ENCODE results near the gene PSMC1.

PSMC1 gene

DNA sequence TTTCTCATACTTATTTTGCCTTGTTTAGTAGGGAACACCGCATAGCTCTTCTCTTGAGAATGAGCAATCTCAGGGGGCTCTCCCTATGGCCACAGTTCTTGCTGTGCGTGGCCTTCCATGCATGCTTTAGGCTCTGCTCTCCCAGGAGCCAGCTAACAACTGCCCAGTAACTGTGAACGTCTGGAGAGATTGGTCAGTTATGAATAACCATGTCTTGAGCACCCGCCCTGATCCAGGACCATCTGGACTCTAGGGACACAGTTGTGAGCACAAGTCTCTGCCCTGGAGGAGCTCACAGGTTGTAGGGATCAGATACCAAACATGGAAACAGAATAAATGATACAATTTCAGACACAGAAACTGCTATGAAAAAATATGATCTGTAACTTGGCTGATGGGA is 12.1 kb downstream of the PSMC1 start:
- H3K27me3 ChIP-seq (ENCODE audit: insufficient read depth, insufficient read length), result no peaks in the 10 kb centered on the region
- H3K36me3 ChIP-seq (ENCODE audit: insufficient read depth, insufficient read length, low read length), result peaks cover 77% of the 10 kb centered on the region
- TF ChIP-seq ZNF274 (IDR thresholded peaks at IDR 0.05; ENCODE audit: low read depth, low read length) (no peak), YY1 (IDR thresholded peaks at IDR 0.05; ENCODE audit: insufficient read depth, insufficient read length) (no peak), SUZ12 (IDR thresholded peaks at IDR 0.05; ENCODE audit: extremely low read depth, insufficient read depth, insufficient read length) (no peak)
- no peaks in the 10 kb centered on the region for H3K4me1 ChIP-seq (ENCODE audit: insufficient read depth, insufficient read length)
- no peak overlapping the region for H3K4me3 ChIP-seq (ENCODE audit: insufficient read length, low read depth)
- no peaks in the 10 kb centered on the region for H3K9me3 ChIP-seq (ENCODE audit: insufficient read depth, low read length)
- DNase-seq (ENCODE audit: low read depth, low spot score), result no peak
- no peak overlapping the region for H3K9ac ChIP-seq (ENCODE audit: insufficient read length, low read depth)

DNA sequence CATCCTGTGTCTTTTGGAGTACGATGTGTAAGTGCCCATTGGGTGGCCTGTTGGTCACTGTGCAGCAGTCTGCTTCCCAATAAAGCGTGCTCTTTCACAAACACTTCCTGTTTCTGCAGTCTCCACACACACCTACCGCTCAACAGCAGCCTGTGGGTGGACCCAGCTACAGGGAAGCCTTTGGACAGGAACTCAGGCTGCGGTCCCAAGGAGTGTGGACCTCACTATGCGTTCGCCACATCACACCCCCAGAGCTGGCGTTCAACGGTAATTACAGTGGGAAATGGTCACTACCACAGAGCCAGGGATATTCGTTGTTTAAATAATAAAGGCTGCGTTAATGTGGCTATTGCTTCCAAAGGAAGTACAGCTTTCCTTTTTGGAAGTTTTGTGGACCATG is 16.2 kb downstream of the PSMC1 start:
- H3K9ac ChIP-seq (ENCODE audit: insufficient read length, low read depth), result no peak overlapping the region
- peaks cover 2% of the 10 kb centered on the region for H3K4me1 ChIP-seq (ENCODE audit: insufficient read depth, insufficient read length)
- no peaks in the 10 kb centered on the region for H3K27me3 ChIP-seq (ENCODE audit: insufficient read depth, insufficient read length)
- DNase-seq (ENCODE audit: low read depth, low spot score), result no peak
- peaks cover 63% of the 10 kb centered on the region for H3K36me3 ChIP-seq (ENCODE audit: insufficient read depth, insufficient read length, low read length)
- no peak overlapping the region for H3K4me3 ChIP-seq (ENCODE audit: insufficient read length, low read depth)
- H3K9me3 ChIP-seq (ENCODE audit: insufficient read depth, low read length), result no peaks in the 10 kb centered on the region
- TF ChIP-seq ZNF274 (IDR thresholded peaks at IDR 0.05; ENCODE audit: low read depth, low read length), result no peak
- TF ChIP-seq SUZ12 (IDR thresholded peaks at IDR 0.05; ENCODE audit: extremely low read depth, insufficient read depth, insufficient read length), result no peak
- TF ChIP-seq YY1 (IDR thresholded peaks at IDR 0.05; ENCODE audit: insufficient read depth, insufficient read length), result no peak

DNA sequence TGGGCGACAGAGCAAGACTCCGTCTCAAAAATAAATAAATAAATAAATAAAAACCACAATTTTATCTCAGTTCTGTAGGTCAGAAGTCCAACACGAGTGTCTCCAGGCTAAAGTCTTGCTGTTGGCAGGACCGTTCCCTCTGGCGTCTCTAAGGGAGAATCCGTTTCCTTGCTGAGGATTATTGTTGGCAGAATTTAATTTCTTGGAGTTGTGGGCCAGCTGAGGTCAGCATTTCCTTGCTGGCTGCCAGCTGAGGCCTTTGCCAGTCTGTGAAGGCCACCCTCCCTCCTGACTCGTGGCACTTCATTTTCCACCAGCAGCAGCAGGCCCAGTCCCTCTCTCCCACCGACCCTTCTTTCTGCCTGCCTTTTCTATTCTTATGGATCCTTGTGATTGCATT is 17.2 kb downstream of the PSMC1 start:
- TF ChIP-seq YY1 (IDR thresholded peaks at IDR 0.05; ENCODE audit: insufficient read depth, insufficient read length), result no peak
- TF ChIP-seq ZNF274 (IDR thresholded peaks at IDR 0.05; ENCODE audit: low read depth, low read length), result no peak
- no peak for TF ChIP-seq SUZ12 (IDR thresholded peaks at IDR 0.05; ENCODE audit: extremely low read depth, insufficient read depth, insufficient read length)
- Histone ChIP-seq H3K4me3 (ENCODE audit: insufficient read length, low read depth) (no peak overlapping the region), H3K4me1 (ENCODE audit: insufficient read depth, insufficient read length) (peaks cover 2% of the 10 kb centered on the region), H3K36me3 (ENCODE audit: insufficient read depth, insufficient read length, low read length) (peaks cover 65% of the 10 kb centered on the region), H3K9me3 (ENCODE audit: insufficient read depth, low read length) (no peaks in the 10 kb centered on the region), H3K27me3 (ENCODE audit: insufficient read depth, insufficient read length) (no peaks in the 10 kb centered on the region), H3K9ac (ENCODE audit: insufficient read length, low read depth) (no peak overlapping the region)
- DNase-seq (ENCODE audit: low read depth, low spot score), result no peak

DNA sequence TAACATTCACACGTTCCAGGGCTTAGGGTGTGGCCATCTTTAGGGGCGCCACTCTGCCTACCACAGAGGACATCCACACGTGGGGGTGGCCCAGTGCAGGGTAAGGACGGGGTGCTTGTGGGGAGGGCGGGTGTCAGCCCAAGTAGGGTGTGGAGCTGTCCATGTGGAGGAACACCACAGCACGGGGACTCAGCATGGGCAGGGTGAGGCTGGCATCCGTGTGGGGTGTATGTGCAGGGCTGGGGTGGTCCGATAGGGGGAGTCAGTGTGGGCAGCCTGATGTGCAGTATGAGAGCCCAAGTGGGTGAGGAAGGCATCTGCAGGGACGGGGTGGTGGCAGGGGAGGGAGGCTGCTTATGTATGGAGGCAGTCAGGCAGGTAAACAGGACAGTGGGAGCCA is 17.7 kb downstream of the PSMC1 start:
- Histone ChIP-seq H3K9me3 (ENCODE audit: insufficient read depth, low read length) (no peaks in the 10 kb centered on the region), H3K4me1 (ENCODE audit: insufficient read depth, insufficient read length) (peaks cover 2% of the 10 kb centered on the region), H3K27me3 (ENCODE audit: insufficient read depth, insufficient read length) (no peaks in the 10 kb centered on the region), H3K4me3 (ENCODE audit: insufficient read length, low read depth) (no peak overlapping the region), H3K9ac (ENCODE audit: insufficient read length, low read depth) (no peak overlapping the region), H3K36me3 (ENCODE audit: insufficient read depth, insufficient read length, low read length) (peaks cover 65% of the 10 kb centered on the region)
- DNase-seq (ENCODE audit: low read depth, low spot score), result no peak
- TF ChIP-seq ZNF274 (IDR thresholded peaks at IDR 0.05; ENCODE audit: low read depth, low read length) (no peak), SUZ12 (IDR thresholded peaks at IDR 0.05; ENCODE audit: extremely low read depth, insufficient read depth, insufficient read length) (no peak), YY1 (IDR thresholded peaks at IDR 0.05; ENCODE audit: insufficient read depth, insufficient read length) (no peak)

DNA sequence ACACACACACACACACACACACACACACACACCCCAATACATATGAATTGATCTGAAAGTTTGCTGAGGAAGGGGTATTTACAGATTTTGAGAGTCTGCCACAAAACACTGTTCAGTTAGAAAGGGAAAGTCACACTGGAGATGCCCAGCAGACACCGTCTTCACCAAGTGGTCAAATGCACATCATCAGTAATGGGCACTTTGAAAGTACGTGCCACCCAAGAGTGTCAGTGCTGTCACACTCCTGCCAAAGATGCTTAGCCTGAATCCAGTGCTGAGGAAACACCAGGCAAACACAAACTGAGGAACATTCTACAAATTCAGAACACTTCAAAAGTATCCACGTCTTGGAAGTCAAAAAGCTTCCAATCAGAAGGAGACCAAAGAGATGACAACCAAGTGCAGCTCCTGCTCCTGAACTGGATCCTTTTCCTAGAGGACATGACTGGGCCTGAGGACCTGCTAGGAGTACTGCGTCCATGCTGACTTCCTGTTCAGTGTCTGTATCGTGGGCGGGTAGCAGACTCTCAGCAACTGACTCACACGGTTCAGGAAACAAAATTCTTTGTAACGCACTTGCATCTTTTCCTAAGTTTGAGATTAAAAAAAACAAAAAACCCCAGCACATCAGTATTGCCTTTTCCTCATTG is 18.6 kb downstream of the PSMC1 start:
- peaks cover 2% of the 10 kb centered on the region for H3K4me1 ChIP-seq (ENCODE audit: insufficient read depth, insufficient read length)
- H3K4me3 ChIP-seq (ENCODE audit: insufficient read length, low read depth), result no peak overlapping the region
- no peak for DNase-seq (ENCODE audit: low read depth, low spot score)
- no peaks in the 10 kb centered on the region for H3K9me3 ChIP-seq (ENCODE audit: insufficient read depth, low read length)
- H3K9ac ChIP-seq (ENCODE audit: insufficient read length, low read depth), result no peak overlapping the region
- TF ChIP-seq SUZ12 (IDR thresholded peaks at IDR 0.05; ENCODE audit: extremely low read depth, insufficient read depth, insufficient read length) (no peak), YY1 (IDR thresholded peaks at IDR 0.05; ENCODE audit: insufficient read depth, insufficient read length) (no peak), ZNF274 (IDR thresholded peaks at IDR 0.05; ENCODE audit: low read depth, low read length) (no peak)
- H3K27me3 ChIP-seq (ENCODE audit: insufficient read depth, insufficient read length), result no peaks in the 10 kb centered on the region
- peaks cover 60% of the 10 kb centered on the region for H3K36me3 ChIP-seq (ENCODE audit: insufficient read depth, insufficient read length, low read length)

DNA sequence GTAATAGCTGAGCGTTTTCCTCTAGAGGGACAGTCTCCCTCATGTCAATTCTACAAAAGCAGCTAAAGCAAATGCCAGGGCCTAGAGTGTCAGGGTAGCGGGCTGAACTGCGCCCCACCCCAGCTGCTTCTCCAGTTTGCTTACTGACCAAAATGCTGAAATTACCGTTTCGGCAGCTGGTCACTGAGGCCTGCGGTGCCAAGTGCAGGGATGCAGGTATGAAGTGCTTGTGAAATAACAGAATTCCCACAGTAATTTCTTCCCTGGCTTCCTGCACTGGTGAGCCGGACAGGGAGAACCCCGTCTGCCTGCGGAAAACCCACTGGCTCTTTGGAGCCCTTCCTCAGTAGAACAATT is 19.1 kb downstream of the PSMC1 start:
- Histone ChIP-seq H3K9ac (ENCODE audit: insufficient read length, low read depth) (no peak overlapping the region), H3K4me1 (ENCODE audit: insufficient read depth, insufficient read length) (peaks cover 2% of the 10 kb centered on the region), H3K4me3 (ENCODE audit: insufficient read length, low read depth) (no peak overlapping the region), H3K36me3 (ENCODE audit: insufficient read depth, insufficient read length, low read length) (peaks cover 60% of the 10 kb centered on the region), H3K27me3 (ENCODE audit: insufficient read depth, insufficient read length) (no peaks in the 10 kb centered on the region), H3K9me3 (ENCODE audit: insufficient read depth, low read length) (no peaks in the 10 kb centered on the region)
- no peak for DNase-seq (ENCODE audit: low read depth, low spot score)
- TF ChIP-seq SUZ12 (IDR thresholded peaks at IDR 0.05; ENCODE audit: extremely low read depth, insufficient read depth, insufficient read length) (no peak), YY1 (IDR thresholded peaks at IDR 0.05; ENCODE audit: insufficient read depth, insufficient read length) (no peak), ZNF274 (IDR thresholded peaks at IDR 0.05; ENCODE audit: low read depth, low read length) (no peak)

DNA sequence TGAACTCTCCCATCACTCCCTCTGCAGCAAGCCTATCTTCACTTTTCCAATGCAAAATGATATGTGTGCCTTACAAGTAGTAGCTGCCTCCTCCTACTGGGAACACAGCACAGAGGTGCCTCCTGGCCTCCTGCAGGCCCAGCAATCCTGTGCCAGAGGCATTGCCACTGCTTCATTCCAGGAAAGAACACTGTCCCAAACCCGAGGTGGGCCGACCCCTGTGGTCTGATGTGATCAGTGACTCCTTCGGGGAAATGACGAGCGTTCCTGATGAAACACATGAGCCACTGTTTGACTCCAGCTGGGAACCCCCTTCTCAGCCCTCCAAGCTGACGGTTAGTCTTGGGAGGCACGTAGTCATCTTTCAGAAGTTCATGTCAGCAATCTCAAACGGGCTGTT is 19.5 kb downstream of the PSMC1 start:
- H3K4me3 ChIP-seq (ENCODE audit: insufficient read length, low read depth), result no peak overlapping the region
- TF ChIP-seq ZNF274 (IDR thresholded peaks at IDR 0.05; ENCODE audit: low read depth, low read length) (no peak), YY1 (IDR thresholded peaks at IDR 0.05; ENCODE audit: insufficient read depth, insufficient read length) (no peak), SUZ12 (IDR thresholded peaks at IDR 0.05; ENCODE audit: extremely low read depth, insufficient read depth, insufficient read length) (no peak)
- no peak for DNase-seq (ENCODE audit: low read depth, low spot score)
- H3K27me3 ChIP-seq (ENCODE audit: insufficient read depth, insufficient read length), result no peaks in the 10 kb centered on the region
- peaks cover 58% of the 10 kb centered on the region for H3K36me3 ChIP-seq (ENCODE audit: insufficient read depth, insufficient read length, low read length)
- no peak overlapping the region for H3K9ac ChIP-seq (ENCODE audit: insufficient read length, low read depth)
- peaks cover 2% of the 10 kb centered on the region for H3K4me1 ChIP-seq (ENCODE audit: insufficient read depth, insufficient read length)
- H3K9me3 ChIP-seq (ENCODE audit: insufficient read depth, low read length), result no peaks in the 10 kb centered on the region
